ENCODE results near the gene IGF2R.
A peak's percentile ranks its signal among the peaks of the same experiment; 100 is the strongest.
"Not testable (repeated sequence)": the region's sequence is repeated elsewhere in the genome, so short reads cannot be mapped to it uniquely, and the experiment has no call there.

IGF2R gene

GRCh38 chr6:160000280-160000704, 31.4 kb downstream of the IGF2R start:
- no peak for DNase-seq

GRCh38 chr6:160000893-160001427, 32.1 kb downstream of the IGF2R start:
- not testable (repeated sequence) for DNase-seq

GRCh38 chr6:160002882-160003281, 34.0 kb downstream of the IGF2R start:
- DNase-seq, result no peak

- DNase-seq, result no peak
Observed at GRCh38 chr6:160004018-160004417, 35.1 kb downstream of the IGF2R start.

- DNase-seq, result no peak
Observed at GRCh38 chr6:160004419-160005175, 35.7 kb downstream of the IGF2R start.

- no peak for DNase-seq
Observed at GRCh38 chr6:160005211-160005610, 36.3 kb downstream of the IGF2R start.

- DNase-seq, result no peak
Observed at GRCh38 chr6:160005861-160006540, 37.1 kb downstream of the IGF2R start.

- DNase-seq, result no peak
Observed at GRCh38 chr6:160007145-160007544, 38.3 kb downstream of the IGF2R start.

- DNase-seq, result no peak
Observed at GRCh38 chr6:160007611-160008010, 38.7 kb downstream of the IGF2R start.

- DNase-seq, result no peak
Observed at GRCh38 chr6:160010067-160010466, 41.2 kb downstream of the IGF2R start.

GRCh38 chr6:160013987-160014868, 45.3 kb downstream of the IGF2R start:
- DNase-seq, result no peak

GRCh38 chr6:160014869-160015182, 45.9 kb downstream of the IGF2R start:
- DNase-seq, result no peak

- DNase-seq, result peak; percentile 65
Observed at GRCh38 chr6:160015778-160016684, 47.1 kb downstream of the IGF2R start.

- no peak for DNase-seq
Observed at GRCh38 chr6:160022101-160022500, 53.2 kb downstream of the IGF2R start.

GRCh38 chr6:160022793-160023192, 53.9 kb downstream of the IGF2R start:
- DNase-seq, result no peak

GRCh38 chr6:160024152-160024551, 55.3 kb downstream of the IGF2R start:
- DNase-seq, result no peak

- DNase-seq, result no peak
Observed at GRCh38 chr6:160027076-160027475, 58.2 kb downstream of the IGF2R start.

GRCh38 chr6:160027931-160028330, 59.0 kb downstream of the IGF2R start:
- no peak for DNase-seq

GRCh38 chr6:160028487-160029275, 59.8 kb downstream of the IGF2R start:
- DNase-seq, result no peak

GRCh38 chr6:160029525-160029924, 60.6 kb downstream of the IGF2R start:
- no peak for DNase-seq

- DNase-seq, result no peak
Observed at GRCh38 chr6:160030103-160030502, 61.2 kb downstream of the IGF2R start.
